ENCODE results near the gene STK11.
A peak's percentile ranks its signal among the peaks of the same experiment; 100 is the strongest.

The STK11 gene

DNA sequence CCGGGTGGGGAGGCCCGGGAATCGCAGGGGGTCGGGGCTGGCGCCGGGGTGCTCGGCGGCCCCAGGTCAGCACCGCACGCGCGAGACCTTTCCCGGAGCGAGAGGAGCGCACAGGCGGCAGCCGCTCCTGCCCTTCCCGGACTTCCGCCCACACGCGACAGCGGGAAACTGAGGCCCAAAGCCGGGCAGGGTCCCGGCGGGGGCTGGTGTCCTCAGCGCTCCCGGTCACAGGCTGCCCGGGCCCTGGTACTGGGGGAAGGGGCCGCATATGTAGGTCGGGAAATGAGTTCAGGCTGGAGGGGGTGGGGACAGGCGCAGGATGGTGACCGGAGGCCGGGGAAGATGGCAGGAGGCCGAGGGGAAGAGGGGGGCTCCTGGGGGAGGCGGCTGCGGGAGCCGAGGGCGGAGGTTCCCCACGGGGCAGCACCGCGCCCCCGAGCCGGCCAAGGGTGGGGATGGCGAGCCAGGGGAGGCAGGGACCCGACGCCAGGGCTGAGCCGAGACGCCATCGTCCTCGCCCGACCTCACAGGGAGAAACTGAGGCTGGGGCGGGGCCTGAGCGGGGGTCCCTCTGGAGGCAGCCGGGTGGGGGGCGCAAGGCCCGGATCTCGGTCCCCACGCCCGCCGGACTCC lies 31.6 kb downstream of the STK11 start:
- Histone ChIP-seq H3K9ac (ENCODE audit: low read length in 5 of 5) (peak overlapping the region in 2 of 5 donors; percentile 39 to 52), H3K4me1 (ENCODE audit: control insufficient read depth in 5 of 5, insufficient read depth in 5 of 5, low read length in 5 of 5) (peaks cover 0 to 59% (median 45%) of the 10 kb centered on the region in 5 donors), H3K27ac (ENCODE audit: low read depth, low read length) (no peak overlapping the region), H3K27me3 (ENCODE audit: control insufficient read depth in 5 of 5, insufficient read depth in 4 of 5, low read length in 5 of 5) (peaks cover 0 to 11% (median 8%) of the 10 kb centered on the region in 5 donors), H3K9me3 (ENCODE audit: control insufficient read depth in 5 of 5, low read length in 5 of 5) (no peaks in the 10 kb centered on the region), H3K4me3 (ENCODE audit: low read depth in 1 of 5, low read length in 5 of 5) (peak overlapping the region in 4 of 5 donors; percentile 40 to 70 (median 53)), H3K36me3 (ENCODE audit: control insufficient read depth in 5 of 5, insufficient read depth in 5 of 5, low read length in 5 of 5) (no peaks in the 10 kb centered on the region)

GRCh38 chr19:1237754-1238368 lies 32.3 kb downstream of the STK11 start, which contains the start of gene CBARP:
CBARP (minus strand) TSS chr19:1238005; CDS start chr19:1236100, 1,905 bp downstream.
- Histone ChIP-seq H3K27me3 (ENCODE audit: control insufficient read depth in 5 of 5, insufficient read depth in 4 of 5, low read length in 5 of 5) (peaks cover 0 to 11% (median 8%) of the 10 kb centered on the region in 5 donors), H3K4me3 (ENCODE audit: low read depth in 1 of 5, low read length in 5 of 5) (peak within 1 kb of the TSS in 4 of 5 donors; percentile 40 to 70 (median 53)), H3K36me3 (ENCODE audit: control insufficient read depth in 5 of 5, insufficient read depth in 5 of 5, low read length in 5 of 5) (no peaks in the 10 kb centered on the region), H3K27ac (ENCODE audit: low read depth, low read length) (no peak within 1 kb of the TSS), H3K4me1 (ENCODE audit: control insufficient read depth in 5 of 5, insufficient read depth in 5 of 5, low read length in 5 of 5) (peaks cover 0 to 59% (median 43%) of the 10 kb centered on the region in 5 donors), H3K9me3 (ENCODE audit: control insufficient read depth in 5 of 5, low read length in 5 of 5) (no peaks in the 10 kb centered on the region), H3K9ac (ENCODE audit: low read length in 5 of 5) (peak within 1 kb of the TSS in 2 of 5 donors; percentile 39 to 52)

DNA sequence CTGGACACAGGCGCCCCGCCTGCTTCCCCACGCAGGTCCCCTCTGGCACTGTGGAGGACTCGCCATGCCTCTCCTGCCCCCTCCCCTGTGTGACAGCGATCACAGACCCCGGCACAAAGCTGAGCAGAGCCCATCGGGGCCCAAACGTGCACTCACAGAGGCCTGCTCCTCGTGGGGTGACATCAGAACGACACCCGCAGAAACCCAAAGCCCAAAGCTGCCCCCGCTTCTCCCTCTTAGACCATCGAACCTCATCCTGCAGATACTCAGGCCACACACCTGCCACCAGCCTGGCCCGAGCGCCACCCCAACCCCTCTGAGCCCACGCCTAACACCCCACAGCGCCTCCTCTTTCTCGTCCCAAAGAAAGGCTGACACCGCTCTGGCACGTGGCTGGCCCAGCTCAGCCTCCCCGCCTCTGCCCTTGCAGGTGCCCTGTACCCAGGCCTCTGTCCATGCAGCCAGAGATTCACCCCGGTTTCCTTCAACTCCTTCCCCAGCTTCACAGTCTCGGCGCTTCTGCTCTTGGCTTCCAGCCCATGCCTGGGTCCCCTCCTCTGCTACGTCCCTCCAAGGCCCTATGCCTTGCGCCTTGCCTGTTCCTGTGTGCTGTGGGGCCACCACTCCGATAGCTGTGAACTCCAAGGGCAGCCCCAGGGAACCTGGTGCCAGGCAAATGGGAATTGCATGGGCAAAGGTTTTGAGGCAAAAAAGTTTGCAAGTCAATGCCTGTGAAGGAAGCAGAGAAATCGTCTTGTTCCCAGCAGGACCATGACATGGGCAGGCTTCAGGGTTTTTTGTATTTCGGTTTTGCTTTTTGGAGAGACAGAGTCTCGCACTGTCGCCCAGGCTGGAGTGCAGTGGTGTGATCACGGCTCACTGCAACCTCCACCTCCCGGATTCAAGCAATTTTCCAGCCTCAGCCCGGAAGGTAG lies 33.1 kb downstream of the STK11 start:
- Histone ChIP-seq H3K27me3 (ENCODE audit: control insufficient read depth in 5 of 5, insufficient read depth in 4 of 5, low read length in 5 of 5) (peaks cover 0 to 11% (median 8%) of the 10 kb centered on the region in 5 donors), H3K9ac (ENCODE audit: low read length in 5 of 5) (peak overlapping the region in 1 of 5 donors; percentile 41), H3K9me3 (ENCODE audit: control insufficient read depth in 5 of 5, low read length in 5 of 5) (no peaks in the 10 kb centered on the region), H3K4me3 (ENCODE audit: low read depth in 1 of 5, low read length in 5 of 5) (peak overlapping the region in 2 of 5 donors; percentile 31 to 52), H3K27ac (ENCODE audit: low read depth, low read length) (no peak overlapping the region), H3K36me3 (ENCODE audit: control insufficient read depth in 5 of 5, insufficient read depth in 5 of 5, low read length in 5 of 5) (no peaks in the 10 kb centered on the region), H3K4me1 (ENCODE audit: control insufficient read depth in 5 of 5, insufficient read depth in 5 of 5, low read length in 5 of 5) (peaks cover 0 to 59% (median 44%) of the 10 kb centered on the region in 5 donors)

DNA sequence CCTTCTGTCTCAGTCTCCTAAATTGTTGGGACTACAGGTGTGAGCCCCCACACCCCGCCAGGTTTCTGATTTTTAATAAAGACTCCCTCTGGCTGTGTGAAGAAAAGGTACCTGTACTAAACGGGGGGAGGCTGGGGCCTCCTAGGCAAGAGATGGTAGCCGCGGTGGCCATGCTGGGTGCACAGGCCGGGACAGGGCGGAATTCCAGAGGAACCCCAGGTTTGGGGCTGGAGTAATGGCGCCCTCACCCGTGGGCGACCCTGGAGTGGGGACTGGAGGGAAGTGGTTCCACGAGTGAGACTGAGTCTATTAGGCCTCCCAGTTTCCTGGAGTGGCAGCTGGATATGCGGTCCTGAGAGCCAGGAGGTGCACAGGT lies 33.8 kb downstream of the STK11 start:
- Histone ChIP-seq H3K27me3 (ENCODE audit: control insufficient read depth in 5 of 5, insufficient read depth in 4 of 5, low read length in 5 of 5) (peaks cover 0 to 11% (median 8%) of the 10 kb centered on the region in 5 donors), H3K27ac (ENCODE audit: low read depth, low read length) (peak overlapping the region; percentile 67), H3K4me1 (ENCODE audit: control insufficient read depth in 5 of 5, insufficient read depth in 5 of 5, low read length in 5 of 5) (peaks cover 0 to 67% (median 51%) of the 10 kb centered on the region in 5 donors), H3K9ac (ENCODE audit: low read length in 5 of 5) (peak overlapping the region in 1 of 5 donors; percentile 62), H3K36me3 (ENCODE audit: control insufficient read depth in 5 of 5, insufficient read depth in 5 of 5, low read length in 5 of 5) (no peaks in the 10 kb centered on the region), H3K4me3 (ENCODE audit: low read depth in 1 of 5, low read length in 5 of 5) (peak overlapping the region in 1 of 5 donors; percentile 53), H3K9me3 (ENCODE audit: control insufficient read depth in 5 of 5, low read length in 5 of 5) (no peaks in the 10 kb centered on the region)

DNA sequence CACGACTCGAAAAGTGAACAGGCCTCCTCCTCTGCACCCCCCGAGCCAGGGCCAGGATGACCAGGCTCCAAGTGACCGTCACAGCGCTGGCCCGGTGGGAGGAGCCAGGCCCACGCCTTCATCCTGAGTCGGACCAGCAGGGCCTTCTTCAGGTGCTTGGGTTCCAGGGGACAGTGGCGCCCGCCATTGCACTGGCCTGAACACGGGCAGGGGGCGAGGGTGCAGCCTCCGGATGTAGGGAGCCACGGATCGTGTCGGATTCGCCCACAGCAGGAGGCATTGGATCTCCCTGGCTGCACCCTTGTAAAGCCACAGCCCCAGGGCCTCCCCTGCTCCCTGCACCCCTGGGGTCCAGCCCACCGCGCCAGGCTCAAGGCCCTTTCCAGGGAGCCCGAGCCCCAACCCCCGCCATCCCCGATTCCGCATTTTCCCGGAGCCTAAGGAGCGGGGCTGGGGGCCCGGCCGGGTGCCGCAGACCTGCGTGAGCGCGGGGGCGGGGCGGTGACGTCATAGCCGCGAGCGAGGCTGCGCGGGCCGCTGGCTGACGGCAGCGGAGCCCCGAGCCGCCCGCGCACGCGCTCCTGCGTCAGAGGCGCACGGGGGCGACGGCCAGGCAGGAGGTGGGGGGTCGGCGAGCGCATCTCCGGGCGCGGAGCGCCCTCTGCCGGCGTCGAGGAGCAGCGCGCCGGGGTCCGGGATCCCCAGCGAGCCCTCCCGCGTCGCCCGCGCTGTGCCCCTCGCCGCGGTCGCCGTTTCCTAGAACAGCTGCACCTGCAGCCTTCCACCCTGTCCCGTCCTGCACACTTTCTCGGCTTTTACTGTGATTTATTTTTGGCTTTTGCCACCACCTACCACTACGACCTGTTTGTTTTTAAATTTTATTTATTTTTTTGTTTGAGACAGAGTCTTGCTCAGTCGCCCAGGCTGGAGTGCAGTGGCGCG lies 34.5 kb downstream of the STK11 start:
- Histone ChIP-seq H3K4me1 (ENCODE audit: control insufficient read depth in 5 of 5, insufficient read depth in 5 of 5, low read length in 5 of 5) (peaks cover 0 to 74% (median 58%) of the 10 kb centered on the region in 5 donors), H3K27me3 (ENCODE audit: control insufficient read depth in 5 of 5, insufficient read depth in 4 of 5, low read length in 5 of 5) (peaks cover 0 to 11% (median 8%) of the 10 kb centered on the region in 5 donors), H3K27ac (ENCODE audit: low read depth, low read length) (peak overlapping the region; percentile 67), H3K4me3 (ENCODE audit: low read depth in 1 of 5, low read length in 5 of 5) (peak overlapping the region in 2 of 5 donors; percentile 34 to 71), H3K9ac (ENCODE audit: low read length in 5 of 5) (peak overlapping the region in 3 of 5 donors; percentile 30 to 62 (median 57)), H3K36me3 (ENCODE audit: control insufficient read depth in 5 of 5, insufficient read depth in 5 of 5, low read length in 5 of 5) (no peaks in the 10 kb centered on the region), H3K9me3 (ENCODE audit: control insufficient read depth in 5 of 5, low read length in 5 of 5) (no peaks in the 10 kb centered on the region)

DNA sequence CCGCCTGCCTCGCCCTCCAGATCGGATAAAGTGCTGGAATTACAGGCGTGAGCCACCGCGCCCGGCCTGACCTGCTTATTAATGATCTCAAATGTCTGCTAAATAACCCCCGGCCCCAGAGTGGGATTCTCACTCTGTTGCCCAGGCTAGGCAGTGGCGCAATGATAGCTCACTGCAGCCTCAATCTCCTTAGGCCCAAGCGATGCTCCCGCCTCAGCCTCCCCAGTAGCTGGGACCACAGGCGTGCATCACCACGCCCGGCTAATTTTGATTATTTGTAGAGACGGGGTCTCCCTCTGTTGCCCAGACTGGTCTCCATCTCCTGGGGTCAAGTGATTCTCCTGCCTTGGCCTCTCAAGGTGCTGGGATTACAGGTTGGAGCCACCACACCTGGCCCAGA lies 35.3 kb downstream of the STK11 start:
- Histone ChIP-seq H3K27ac (ENCODE audit: low read depth, low read length) (peak overlapping the region; percentile 82), H3K9ac (ENCODE audit: low read length in 5 of 5) (peak overlapping the region in 3 of 5 donors; percentile 19 to 70 (median 70)), H3K4me1 (ENCODE audit: control insufficient read depth in 5 of 5, insufficient read depth in 5 of 5, low read length in 5 of 5) (peaks cover 0 to 81% (median 65%) of the 10 kb centered on the region in 5 donors), H3K27me3 (ENCODE audit: control insufficient read depth in 5 of 5, insufficient read depth in 4 of 5, low read length in 5 of 5) (peaks cover 0 to 8% (median 5%) of the 10 kb centered on the region in 5 donors), H3K36me3 (ENCODE audit: control insufficient read depth in 5 of 5, insufficient read depth in 5 of 5, low read length in 5 of 5) (no peaks in the 10 kb centered on the region), H3K9me3 (ENCODE audit: control insufficient read depth in 5 of 5, low read length in 5 of 5) (no peaks in the 10 kb centered on the region), H3K4me3 (ENCODE audit: low read depth in 1 of 5, low read length in 5 of 5) (peak overlapping the region in 3 of 5 donors; percentile 55 to 71 (median 71))

GRCh38 chr19:1241417-1242095 lies 36.0 kb downstream of the STK11 start, which contains the start of gene ATP5F1D:
ATP5F1D (plus strand) TSS chr19:1241751; CDS start chr19:1241851, 100 bp downstream.
- Histone ChIP-seq H3K4me1 (ENCODE audit: control insufficient read depth in 5 of 5, insufficient read depth in 5 of 5, low read length in 5 of 5) (peaks cover 0 to 82% (median 71%) of the 10 kb centered on the region in 5 donors), H3K27me3 (ENCODE audit: control insufficient read depth in 5 of 5, insufficient read depth in 4 of 5, low read length in 5 of 5) (peaks cover 0 to 3% (median 0%) of the 10 kb centered on the region in 5 donors), H3K36me3 (ENCODE audit: control insufficient read depth in 5 of 5, insufficient read depth in 5 of 5, low read length in 5 of 5) (no peaks in the 10 kb centered on the region), H3K4me3 (ENCODE audit: low read depth in 1 of 5, low read length in 5 of 5) (peak within 1 kb of the TSS; percentile 61 to 71 (median 68)), H3K9ac (ENCODE audit: low read length in 5 of 5) (peak within 1 kb of the TSS in 4 of 5 donors; percentile 70 to 81 (median 72)), H3K9me3 (ENCODE audit: control insufficient read depth in 5 of 5, low read length in 5 of 5) (no peaks in the 10 kb centered on the region), H3K27ac (ENCODE audit: low read depth, low read length) (peak within 1 kb of the TSS; percentile 82)

GRCh38 chr19:1243768-1244692 lies 38.5 kb downstream of the STK11 start:
- Histone ChIP-seq H3K9me3 (ENCODE audit: control insufficient read depth in 5 of 5, low read length in 5 of 5) (no peaks in the 10 kb centered on the region), H3K4me1 (ENCODE audit: control insufficient read depth in 5 of 5, insufficient read depth in 5 of 5, low read length in 5 of 5) (peaks cover 0 to 72% (median 67%) of the 10 kb centered on the region in 5 donors), H3K9ac (ENCODE audit: low read length in 5 of 5) (peak overlapping the region in 3 of 5 donors; percentile 42 to 72 (median 55)), H3K27ac (ENCODE audit: low read depth, low read length) (peak overlapping the region; percentile 94), H3K4me3 (ENCODE audit: low read depth in 1 of 5, low read length in 5 of 5) (peak overlapping the region in 3 of 5 donors; percentile 37 to 55 (median 44)), H3K27me3 (ENCODE audit: control insufficient read depth in 5 of 5, insufficient read depth in 4 of 5, low read length in 5 of 5) (no peaks in the 10 kb centered on the region), H3K36me3 (ENCODE audit: control insufficient read depth in 5 of 5, insufficient read depth in 5 of 5, low read length in 5 of 5) (no peaks in the 10 kb centered on the region)
